Mammary epithelial cell (primary cell): Measurements from ENCODE around the gene YPEL2.
A peak's percentile ranks its signal among the peaks of the same experiment; 100 is the strongest.

Experiments used
- EZH2 ChIP-seq: IDR thresholded peaks from 2 replicates; pipeline ENCODE4 v1.6.1; 2012; ENCODE audit warnings: low read length, inconsistent platforms, borderline replicate concordance
- TF ChIP-seq, protein P1 (sequence below), 2 donors: IDR thresholded peaks in 1 of 2; conservative IDR thresholded peaks in 1 of 2; 2 replicates each; pipeline ENCODE4 v1.5.1; 2011 to 2012; ENCODE audit warnings: inconsistent platforms in 2 of 2, low read length in 2 of 2, mild to moderate bottlenecking in 2 of 2, control low read depth in 1 of 2, low read depth in 1 of 2; ENCODE audit not compliant: insufficient read depth in 1 of 2; ENCODE audit errors: extremely low read depth in 1 of 2

DNA sequence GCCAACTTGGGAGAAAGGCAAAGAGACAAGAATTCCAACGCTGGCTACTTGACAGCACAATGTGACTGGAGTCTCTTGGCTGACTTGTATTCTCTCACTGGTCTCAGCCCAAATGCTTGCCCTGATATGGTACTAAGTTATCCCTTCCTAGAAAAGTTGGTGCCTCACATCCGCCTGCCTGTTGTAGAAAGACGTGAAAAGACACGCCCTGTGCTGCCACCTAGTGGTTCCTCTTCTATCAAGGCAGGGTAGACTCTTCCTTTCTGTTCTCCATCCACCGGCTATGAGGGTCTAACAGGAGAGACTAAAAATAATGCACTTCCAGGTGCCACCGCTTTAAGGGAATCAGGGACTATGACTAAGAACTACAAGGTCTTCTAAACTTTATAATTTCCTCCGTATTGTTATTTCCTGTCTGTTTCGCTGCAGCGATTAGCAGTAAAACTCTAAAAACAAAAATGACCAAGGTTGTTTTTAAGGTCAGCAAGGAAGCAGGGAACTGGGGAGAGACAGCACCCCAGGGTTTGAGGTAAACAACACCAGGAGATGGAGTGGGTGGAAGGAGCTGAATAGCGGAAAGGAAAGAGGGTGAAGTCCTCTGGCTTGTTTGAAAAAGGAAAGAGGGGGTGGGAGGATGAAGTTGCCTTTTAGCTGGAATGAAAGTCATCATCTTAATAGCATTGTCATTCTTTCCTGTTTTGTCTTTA lies 109.5 kb downstream of the YPEL2 start:
- TF ChIP-seq, protein P1, sequence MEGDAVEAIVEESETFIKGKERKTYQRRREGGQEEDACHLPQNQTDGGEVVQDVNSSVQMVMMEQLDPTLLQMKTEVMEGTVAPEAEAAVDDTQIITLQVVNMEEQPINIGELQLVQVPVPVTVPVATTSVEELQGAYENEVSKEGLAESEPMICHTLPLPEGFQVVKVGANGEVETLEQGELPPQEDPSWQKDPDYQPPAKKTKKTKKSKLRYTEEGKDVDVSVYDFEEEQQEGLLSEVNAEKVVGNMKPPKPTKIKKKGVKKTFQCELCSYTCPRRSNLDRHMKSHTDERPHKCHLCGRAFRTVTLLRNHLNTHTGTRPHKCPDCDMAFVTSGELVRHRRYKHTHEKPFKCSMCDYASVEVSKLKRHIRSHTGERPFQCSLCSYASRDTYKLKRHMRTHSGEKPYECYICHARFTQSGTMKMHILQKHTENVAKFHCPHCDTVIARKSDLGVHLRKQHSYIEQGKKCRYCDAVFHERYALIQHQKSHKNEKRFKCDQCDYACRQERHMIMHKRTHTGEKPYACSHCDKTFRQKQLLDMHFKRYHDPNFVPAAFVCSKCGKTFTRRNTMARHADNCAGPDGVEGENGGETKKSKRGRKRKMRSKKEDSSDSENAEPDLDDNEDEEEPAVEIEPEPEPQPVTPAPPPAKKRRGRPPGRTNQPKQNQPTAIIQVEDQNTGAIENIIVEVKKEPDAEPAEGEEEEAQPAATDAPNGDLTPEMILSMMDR (conservative IDR thresholded peaks at IDR 0.05 in 1 of 2, IDR thresholded peaks at IDR 0.05 in 1 of 2; ENCODE audit: extremely low read depth in 1 of 2, insufficient read depth in 1 of 2, low read depth in 1 of 2, low read length in 2 of 2) = peak; percentile 78 to 82
- no peak for TF ChIP-seq EZH2
